H9 (cell line): ENCODE data around the gene WDR27. TPM values are rescaled to one million over a fixed set of nuclear protein-coding genes. Genes with fewer than 3 reads are reported as not detected.
"Not testable (repeated sequence)": the region's sequence is repeated elsewhere in the genome, so short reads cannot be mapped to it uniquely, and the experiment has no call there.

ENCODE experiments used
- DNase-seq: peaks from one replicate; pipeline ENCODE4 v3.0.0-alpha.2; 2017
- H2AFZ ChIP-seq: one replicate; pipeline ENCODE4 v1.6.1; 2013; ENCODE audit warnings: mild to moderate bottlenecking, low read length, control low read depth, moderate library complexity
- H2AK5ac ChIP-seq: 2 replicates; pipeline ENCODE4 v1.6.1; 2013; ENCODE audit warnings: low read length, control low read depth, mixed read lengths; ENCODE audit not compliant: insufficient read length
- H2BK120ac ChIP-seq: one replicate; pipeline ENCODE4 v1.6.1; 2013; ENCODE audit warnings: low read depth, mild to moderate bottlenecking, low read length, control low read depth, inconsistent platforms; ENCODE audit not compliant: poor library complexity, severe bottlenecking
- H2BK12ac ChIP-seq: 2 replicates; pipeline ENCODE4 v1.6.1; 2013; ENCODE audit warnings: low read length, control low read depth, mixed read lengths, low read depth; ENCODE audit not compliant: insufficient read length
- H2BK15ac ChIP-seq: 2 replicates; pipeline ENCODE4 v1.6.1; 2013; ENCODE audit warnings: low read depth, low read length, control low read depth
- H2BK20ac ChIP-seq: one replicate; pipeline ENCODE4 v1.6.1; 2013; ENCODE audit warnings: low read depth, mild to moderate bottlenecking, low read length, control low read depth, inconsistent platforms; ENCODE audit not compliant: poor library complexity, severe bottlenecking
- H2BK5ac ChIP-seq: 2 replicates; pipeline ENCODE4 v1.6.1; 2013; ENCODE audit warnings: low read length, control low read depth, mixed read lengths; ENCODE audit not compliant: insufficient read length
- H3K14ac ChIP-seq: 2 replicates; pipeline ENCODE4 v1.6.1; 2013; ENCODE audit warnings: low read length, control low read depth; ENCODE audit not compliant: insufficient read depth
- H3K18ac ChIP-seq: 2 replicates; pipeline ENCODE4 v1.6.1; 2013; ENCODE audit warnings: low read depth, mild to moderate bottlenecking, mixed read lengths, low read length, control low read depth; ENCODE audit not compliant: insufficient read length
- H3K23ac ChIP-seq: 2 replicates; pipeline ENCODE4 v1.6.1; 2013; ENCODE audit warnings: low read length, control low read depth, mixed read lengths, low read depth; ENCODE audit not compliant: insufficient read length
- H3K23me2 ChIP-seq: 2 replicates; pipeline ENCODE4 v1.6.1; 2013; ENCODE audit warnings: low read depth, mild to moderate bottlenecking, mixed read lengths, low read length, control low read depth; ENCODE audit not compliant: insufficient read length, poor library complexity, severe bottlenecking
- H3K27ac ChIP-seq: 2 replicates; pipeline ENCODE4 v1.5.1; 2013; ENCODE audit warnings: low read length, control low read depth, mixed read lengths, low read depth; ENCODE audit not compliant: insufficient read length
- H3K27me3 ChIP-seq: 2 replicates; pipeline ENCODE4 v1.6.1; 2013; ENCODE audit warnings: low read length, control low read depth, inconsistent platforms; ENCODE audit not compliant: insufficient read depth
- H3K4ac ChIP-seq: 2 replicates; pipeline ENCODE4 v1.6.1; 2013; ENCODE audit warnings: low read depth, mild to moderate bottlenecking, control low read depth, inconsistent platforms, low read length, moderate library complexity
- H3K4me1 ChIP-seq: 2 replicates; pipeline ENCODE4 v1.6.1; 2013; ENCODE audit warnings: low read length, control low read depth, inconsistent platforms; ENCODE audit not compliant: insufficient read depth
- H3K4me2 ChIP-seq: 2 replicates; pipeline ENCODE4 v1.6.1; 2013; ENCODE audit warnings: low read length, control low read depth, mixed read lengths; ENCODE audit not compliant: insufficient read length, insufficient read depth
- H3K56ac ChIP-seq: 2 replicates; pipeline ENCODE4 v1.6.1; 2013; ENCODE audit warnings: low read depth, mild to moderate bottlenecking, mixed read lengths, low read length, control low read depth; ENCODE audit not compliant: insufficient read length
- H3K79me1 ChIP-seq: 2 replicates; pipeline ENCODE4 v1.6.1; 2013; ENCODE audit warnings: low read depth, mild to moderate bottlenecking, moderate library complexity, low read length, control low read depth, inconsistent platforms; ENCODE audit not compliant: insufficient read depth, poor library complexity, severe bottlenecking
- H3K79me2 ChIP-seq: 2 replicates; pipeline ENCODE4 v1.6.1; 2013; ENCODE audit warnings: low read length, control low read depth, inconsistent platforms; ENCODE audit not compliant: insufficient read depth
- H3K9ac ChIP-seq: 2 replicates; pipeline ENCODE4 v1.6.1; 2013; ENCODE audit warnings: low read length, control low read depth, mixed read lengths; ENCODE audit not compliant: insufficient read length; ENCODE audit errors: extremely low read depth
- H3K9me3 ChIP-seq: one replicate; pipeline ENCODE4 v1.6.1; 2013; ENCODE audit warnings: low read depth, low read length, inconsistent platforms; ENCODE audit not compliant: control insufficient read depth
- H3T11ph ChIP-seq: one replicate; pipeline ENCODE4 v1.6.1; 2013; ENCODE audit warnings: mild to moderate bottlenecking, low read length, control low read depth, inconsistent platforms
- H4K20me1 ChIP-seq: one replicate; pipeline ENCODE4 v1.6.1; 2013; ENCODE audit not compliant: control insufficient read depth, insufficient read length, insufficient read depth
- H4K5ac ChIP-seq: 2 replicates; pipeline ENCODE4 v1.6.1; 2013; ENCODE audit warnings: low read depth, mild to moderate bottlenecking, mixed read lengths, low read length, control low read depth; ENCODE audit not compliant: insufficient read length
- H4K8ac ChIP-seq: replicated peaks from 2 replicates; pipeline ENCODE4 v1.6.1; 2013; ENCODE audit warnings: low read length, control low read depth, mixed read lengths, low read depth; ENCODE audit not compliant: insufficient read length
- H4K91ac ChIP-seq: 2 replicates; pipeline ENCODE4 v1.6.1; 2013; ENCODE audit warnings: low read depth, mild to moderate bottlenecking, moderate library complexity, mixed read lengths, low read length, control low read depth; ENCODE audit not compliant: insufficient read length
- H3K27ac Mint-ChIP-seq, 3 experiments: 2 replicates in 2 of 3; 3 replicates in 1 of 3; pipeline ENCODE4 v1.8.0; 2020 to 2021; ENCODE audit warnings: mixed read lengths in 3 of 3, mild to moderate bottlenecking in 1 of 3, moderate library complexity in 1 of 3
- H3K27me3 Mint-ChIP-seq: 2 replicates; pipeline ENCODE4 v1.8.0; 2021; ENCODE audit warnings: low read depth, mild to moderate bottlenecking, moderate library complexity, mixed read lengths
- H3K36me3 Mint-ChIP-seq, 3 experiments: 2 replicates in 2 of 3; 3 replicates in 1 of 3; pipeline ENCODE4 v1.8.0; 2020 to 2021; ENCODE audit warnings: low read depth in 3 of 3, mixed read lengths in 3 of 3; ENCODE audit not compliant: insufficient read depth in 1 of 3
- H3K4me1 Mint-ChIP-seq, 2 experiments: 2 replicates each; pipeline ENCODE4 v1.8.0; 2020; ENCODE audit warnings: mixed read lengths in 2 of 2
- H3K4me3 Mint-ChIP-seq, 2 experiments: 2 replicates in 1 of 2; 3 replicates in 1 of 2; pipeline ENCODE4 v1.8.0; 2020 to 2021; ENCODE audit warnings: mild to moderate bottlenecking in 2 of 2, mixed read lengths in 2 of 2, moderate library complexity in 1 of 2
- H3K9me3 Mint-ChIP-seq, 2 experiments: 2 replicates in 1 of 2; 3 replicates in 1 of 2; pipeline ENCODE4 v1.8.0; 2020; ENCODE audit warnings: mild to moderate bottlenecking in 2 of 2, mixed read lengths in 2 of 2, moderate library complexity in 1 of 2
- CTCF ChIP-seq: fragments of 200-600 bp; sonication (generic); conservative IDR thresholded peaks from 3 replicates; pipeline ENCODE4 v1.8.0; 2021; ENCODE audit warnings: antibody characterized with exemption, mild to moderate bottlenecking
- WGBS: extraction: QIAGEN DNeasy Blood & Tissue Kit; methylation state at CpG from one replicate; pipeline ENCODE4 v1.1.7; 2013; ENCODE audit warnings: missing lambda C conversion rate, low lambda C conversion rate, mixed read lengths; ENCODE audit not compliant: insufficient read length; ENCODE audit errors: extremely low coverage; 5-methylcytosine and 5-hydroxymethylcytosine counted together
- total RNA-seq: library from RNA; stranded (reverse); gene quantifications from 2 replicates; pipeline ENCODE4 v1.2.1, GENCODE V29; 2021

WDR27 gene
- total RNA-seq, 1 experiment from 2014 or later = 48.7 TPM

- H3K9ac ChIP-seq = no peak overlapping the region
- H3K23me2 ChIP-seq = no peaks in the 10 kb centered on the region
- no peaks in the 10 kb centered on the region for H4K20me1 ChIP-seq
- no peak overlapping the region for H3K23ac ChIP-seq
- no peak overlapping the region for H2BK20ac ChIP-seq
- H2BK15ac ChIP-seq = no peak overlapping the region
- H3K18ac ChIP-seq = no peak overlapping the region
- no peak overlapping the region for H4K8ac ChIP-seq
- H3K27me3 Mint-ChIP-seq = no peaks in the 10 kb centered on the region; the same call in 1 of the 2 replicates
- DNase-seq = no peak
- H3T11ph ChIP-seq = no peak overlapping the region
- H3K9me3 Mint-ChIP-seq = peaks cover 0 to 2% of the 10 kb centered on the region in 2 experiments; a peak in 1 of 5 replicates
- H3K4me1 ChIP-seq = peaks cover 13% of the 10 kb centered on the region; the same call in 1 of the 2 replicates
- no peaks in the 10 kb centered on the region for H3K27me3 ChIP-seq
- H3K4me3 Mint-ChIP-seq = no peak overlapping the region
- no peak for TF ChIP-seq CTCF
- H2BK5ac ChIP-seq = no peak overlapping the region
- no peak overlapping the region for H3K14ac ChIP-seq
- no peak overlapping the region for H2BK120ac ChIP-seq
- H3K56ac ChIP-seq = no peak overlapping the region
- H3K4me2 ChIP-seq = no peak overlapping the region
- no peaks in the 10 kb centered on the region for H3K79me2 ChIP-seq
- no peak overlapping the region for H4K91ac ChIP-seq
- H3K9me3 ChIP-seq = no peaks in the 10 kb centered on the region
- H2BK12ac ChIP-seq = no peak overlapping the region
- no peak overlapping the region for H3K4ac ChIP-seq
- H2AFZ ChIP-seq = no peak overlapping the region
- H2AK5ac ChIP-seq = no peak overlapping the region
- no peaks in the 10 kb centered on the region for H3K79me1 ChIP-seq
- WGBS = no CpG with 5 or more reads among the region's 7 CpGs
- no peak overlapping the region; a peak in 1 of 7 replicates for H3K27ac Mint-ChIP-seq
- peaks cover 35 to 40% of the 10 kb centered on the region in 2 experiments for H3K4me1 Mint-ChIP-seq
- no peak overlapping the region for H4K5ac ChIP-seq
- H3K36me3 Mint-ChIP-seq = peaks cover 3 to 7% (median 4%) of the 10 kb centered on the region in 3 experiments; a peak in 4 of 7 replicates
- H3K27ac ChIP-seq = no peak overlapping the region
Observed at GRCh38 chr6:169617562-169617961, 84.3 kb downstream of the WDR27 start.

DNA sequence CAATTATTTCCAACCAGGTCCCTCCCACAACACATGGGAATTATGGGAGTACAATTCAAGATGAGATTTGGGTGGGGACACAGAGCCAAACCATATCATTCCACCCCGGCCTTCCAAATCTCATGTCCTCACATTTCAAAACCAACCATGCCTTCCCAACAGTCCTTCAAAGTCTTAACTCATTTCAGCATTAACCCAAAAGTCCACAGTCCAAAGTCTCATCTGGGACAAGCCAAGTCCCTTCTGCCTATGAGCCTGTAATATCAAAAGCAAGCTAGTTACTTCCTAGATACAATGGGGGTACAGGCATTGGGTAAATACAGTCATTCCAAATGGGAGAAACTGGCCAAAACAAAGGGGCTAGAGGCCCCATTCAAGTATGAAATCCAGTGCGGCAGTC lies 93.2 kb downstream of the WDR27 start:
- H3K4ac ChIP-seq, H3K79me2 ChIP-seq, H2BK20ac ChIP-seq, H4K5ac ChIP-seq, H4K8ac ChIP-seq, H3T11ph ChIP-seq, H3K23me2 ChIP-seq, H3K18ac ChIP-seq, H4K91ac ChIP-seq, H3K4me2 ChIP-seq, DNase-seq, H3K27ac ChIP-seq, H3K14ac ChIP-seq, H4K20me1 ChIP-seq, H2BK5ac ChIP-seq, H3K56ac ChIP-seq, H2AK5ac ChIP-seq, H3K4me3 Mint-ChIP-seq, H3K4me1 ChIP-seq, H2BK120ac ChIP-seq, H3K9me3 ChIP-seq, H3K27ac Mint-ChIP-seq, H3K23ac ChIP-seq, H3K9ac ChIP-seq, H3K79me1 ChIP-seq, H2BK15ac ChIP-seq, H3K27me3 ChIP-seq, H3K9me3 Mint-ChIP-seq, H2BK12ac ChIP-seq, H2AFZ ChIP-seq, H3K4me1 Mint-ChIP-seq, H3K27me3 Mint-ChIP-seq: not testable (repeated sequence)
- peaks cover 18 to 31% (median 22%) of the 10 kb centered on the region in 3 experiments; a peak in 6 of 7 replicates for H3K36me3 Mint-ChIP-seq
- WGBS = no CpG with 5 or more reads among the region's 2 CpGs
